ENCODE data around the gene RASAL3.
"Not testable (repeated sequence)": the region's sequence is repeated elsewhere in the genome, so short reads cannot be mapped to it uniquely, and the experiment has no call there.

RASAL3 gene

DNA sequence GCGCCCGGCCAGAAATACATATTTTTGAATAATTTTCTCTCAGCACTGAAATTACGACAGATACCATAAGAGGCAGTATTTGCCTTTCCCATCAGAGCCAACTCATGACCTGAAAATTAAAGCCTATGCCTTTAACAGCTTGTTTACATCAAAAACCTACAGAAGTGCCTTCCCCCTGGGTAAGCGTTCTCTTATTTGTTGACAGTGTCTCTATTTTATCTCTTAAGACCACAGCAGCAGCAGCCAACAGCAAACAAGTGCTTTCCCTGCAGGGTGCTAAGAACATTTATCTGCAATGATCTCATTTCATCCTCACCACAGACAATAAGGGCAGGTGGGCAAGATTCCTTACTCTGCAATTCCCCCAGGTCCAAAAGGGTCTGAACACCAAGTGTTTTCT is 51.5 kb downstream of the RASAL3 start:
- Mint-ChIP-seq H3K27me3 (ENCODE audit: low read depth) (no peaks in the 10 kb centered on the region), H3K4me3 (peak overlapping the region in 2 of 3 experiments; percentile 28 to 30), H3K36me3 (ENCODE audit: low read depth) (peaks cover 33% of the 10 kb centered on the region), H3K4me1 (peaks cover 39% of the 10 kb centered on the region), H3K27ac (peak overlapping the region; percentile 54 to 77 (median 76)), H3K9me3 (no peaks in the 10 kb centered on the region)
- TF ChIP-seq, protein P1, sequence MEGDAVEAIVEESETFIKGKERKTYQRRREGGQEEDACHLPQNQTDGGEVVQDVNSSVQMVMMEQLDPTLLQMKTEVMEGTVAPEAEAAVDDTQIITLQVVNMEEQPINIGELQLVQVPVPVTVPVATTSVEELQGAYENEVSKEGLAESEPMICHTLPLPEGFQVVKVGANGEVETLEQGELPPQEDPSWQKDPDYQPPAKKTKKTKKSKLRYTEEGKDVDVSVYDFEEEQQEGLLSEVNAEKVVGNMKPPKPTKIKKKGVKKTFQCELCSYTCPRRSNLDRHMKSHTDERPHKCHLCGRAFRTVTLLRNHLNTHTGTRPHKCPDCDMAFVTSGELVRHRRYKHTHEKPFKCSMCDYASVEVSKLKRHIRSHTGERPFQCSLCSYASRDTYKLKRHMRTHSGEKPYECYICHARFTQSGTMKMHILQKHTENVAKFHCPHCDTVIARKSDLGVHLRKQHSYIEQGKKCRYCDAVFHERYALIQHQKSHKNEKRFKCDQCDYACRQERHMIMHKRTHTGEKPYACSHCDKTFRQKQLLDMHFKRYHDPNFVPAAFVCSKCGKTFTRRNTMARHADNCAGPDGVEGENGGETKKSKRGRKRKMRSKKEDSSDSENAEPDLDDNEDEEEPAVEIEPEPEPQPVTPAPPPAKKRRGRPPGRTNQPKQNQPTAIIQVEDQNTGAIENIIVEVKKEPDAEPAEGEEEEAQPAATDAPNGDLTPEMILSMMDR (IDR thresholded peaks at IDR 0.05; ENCODE audit: unreplicated experiment in 3 of 3) = no peak

DNA sequence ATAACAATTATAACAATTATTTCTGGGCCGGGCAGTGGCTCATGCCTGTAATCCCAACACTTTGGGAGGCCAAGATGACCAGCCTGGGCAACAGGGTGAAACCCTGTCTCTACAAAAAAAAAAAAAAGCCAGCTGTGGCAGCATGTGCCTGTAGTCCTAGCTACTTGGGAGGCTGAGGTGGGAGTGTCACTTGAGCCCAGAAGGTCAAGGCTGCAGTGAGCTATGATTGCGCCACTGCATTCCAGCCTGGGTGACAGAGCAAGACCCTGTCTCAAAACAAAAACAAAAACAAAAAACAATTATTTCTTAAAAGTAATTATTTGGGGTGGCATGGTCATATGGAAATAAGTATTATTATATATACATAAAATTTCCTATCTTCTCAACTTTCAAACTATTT is 53.0 kb downstream of the RASAL3 start:
- Mint-ChIP-seq H3K4me1 (peaks cover 25% of the 10 kb centered on the region), H3K36me3 (ENCODE audit: low read depth) (peaks cover 28% of the 10 kb centered on the region), H3K27ac (peak overlapping the region in 1 of 3 experiments; percentile 60)
- H3K4me3 Mint-ChIP-seq; H3K9me3 Mint-ChIP-seq; H3K27me3 Mint-ChIP-seq (ENCODE audit: low read depth): not testable (repeated sequence)

DNA sequence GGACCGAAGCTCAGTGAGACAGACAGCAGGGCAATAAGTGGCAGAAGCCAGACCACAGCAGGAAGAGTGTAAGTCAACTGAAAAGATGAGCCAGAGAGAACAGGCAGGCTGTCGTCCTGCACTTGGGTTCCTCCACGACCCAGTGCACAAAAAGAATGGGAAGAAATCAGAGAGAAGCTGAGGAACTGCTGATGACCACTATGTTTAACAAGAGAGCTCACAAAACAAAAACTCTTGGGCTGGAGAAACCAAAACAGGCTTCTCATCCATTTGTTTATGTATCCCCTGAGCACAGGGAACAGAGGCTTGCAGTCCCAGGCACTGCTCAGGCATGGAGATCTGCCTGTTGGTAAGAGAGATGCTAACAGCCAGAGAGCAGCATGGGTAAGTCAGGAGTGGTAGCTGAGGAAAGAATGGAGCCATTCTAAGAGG is 59.5 kb downstream of the RASAL3 start:
- TF ChIP-seq, protein P1 (IDR thresholded peaks at IDR 0.05; ENCODE audit: unreplicated experiment in 3 of 3) = no peak
- H3K9me3 Mint-ChIP-seq = no peaks in the 10 kb centered on the region
- no peaks in the 10 kb centered on the region for H3K27me3 Mint-ChIP-seq (ENCODE audit: low read depth)
- H3K36me3 Mint-ChIP-seq (ENCODE audit: low read depth) = peaks cover 44% of the 10 kb centered on the region
- H3K4me3 Mint-ChIP-seq = no peak overlapping the region
- peak overlapping the region in 2 of 3 experiments; percentile 47 to 51 for H3K27ac Mint-ChIP-seq
- peaks cover 22% of the 10 kb centered on the region for H3K4me1 Mint-ChIP-seq

DNA sequence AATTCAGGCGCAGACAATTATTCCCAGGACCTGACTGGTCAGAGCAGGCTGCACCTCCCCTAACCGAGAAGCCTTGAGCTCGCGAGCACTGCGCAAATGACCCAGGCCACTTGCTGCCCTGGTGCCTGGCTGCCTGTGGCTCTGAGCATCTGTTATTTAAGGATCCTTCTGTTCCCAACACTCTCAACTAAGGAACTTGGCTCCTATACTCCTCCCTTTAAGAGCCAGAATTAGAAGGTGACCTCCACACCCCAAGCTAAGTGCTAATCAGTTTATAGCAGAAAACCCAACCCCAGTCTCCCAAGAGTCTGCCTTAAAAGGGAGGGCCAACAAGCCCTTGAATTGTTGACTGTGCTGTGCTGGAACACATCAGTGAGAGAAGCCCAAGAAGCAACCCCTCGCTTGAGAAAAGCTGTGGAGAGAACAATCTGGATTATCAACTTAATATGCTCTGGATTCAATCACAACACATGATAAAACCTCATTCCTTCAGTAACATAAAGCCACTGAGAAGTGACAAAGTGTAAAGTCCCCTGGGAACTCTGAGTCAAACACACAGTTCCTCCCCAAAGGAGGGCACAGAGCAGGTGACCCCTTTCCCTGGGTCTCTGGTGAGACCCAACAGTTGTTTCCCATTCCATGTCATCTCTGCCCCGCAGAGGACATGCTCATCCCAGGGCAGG is 60.1 kb downstream of the RASAL3 start:
- no peak overlapping the region for H3K4me3 Mint-ChIP-seq
- H3K36me3 Mint-ChIP-seq (ENCODE audit: low read depth) = peaks cover 45% of the 10 kb centered on the region
- no peaks in the 10 kb centered on the region for H3K27me3 Mint-ChIP-seq (ENCODE audit: low read depth)
- no peaks in the 10 kb centered on the region for H3K9me3 Mint-ChIP-seq
- TF ChIP-seq, protein P1 (IDR thresholded peaks at IDR 0.05; ENCODE audit: unreplicated experiment in 3 of 3) = no peak
- H3K27ac Mint-ChIP-seq = peak overlapping the region in 1 of 3 experiments; percentile 51
- H3K4me1 Mint-ChIP-seq = peaks cover 20% of the 10 kb centered on the region

DNA sequence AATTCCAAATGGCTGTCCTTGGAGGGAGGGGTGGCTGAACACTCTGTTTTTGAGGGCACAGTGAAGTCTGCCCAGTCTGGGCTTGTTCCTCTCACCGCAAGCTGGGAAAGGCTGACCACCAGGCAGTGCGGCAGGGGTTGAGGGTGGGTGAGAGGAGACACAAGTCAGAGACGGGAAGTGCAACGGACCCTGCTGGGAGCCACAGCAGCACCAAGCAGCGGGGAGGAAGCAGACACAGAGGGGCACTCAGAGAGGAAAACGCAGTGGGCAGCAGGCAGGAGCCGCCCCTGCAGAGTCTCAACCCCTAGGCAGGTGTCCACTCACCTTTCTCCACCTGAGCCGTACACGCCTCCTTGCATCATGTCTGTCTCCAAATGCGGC is 61.2 kb downstream of the RASAL3 start:
- Mint-ChIP-seq H3K27me3 (ENCODE audit: low read depth) (no peaks in the 10 kb centered on the region), H3K4me1 (peaks cover 17% of the 10 kb centered on the region), H3K9me3 (no peaks in the 10 kb centered on the region), H3K27ac (no peak overlapping the region), H3K36me3 (ENCODE audit: low read depth) (peaks cover 41% of the 10 kb centered on the region), H3K4me3 (no peak overlapping the region)
- TF ChIP-seq, protein P1 (IDR thresholded peaks at IDR 0.05; ENCODE audit: unreplicated experiment in 3 of 3) = no peak

DNA sequence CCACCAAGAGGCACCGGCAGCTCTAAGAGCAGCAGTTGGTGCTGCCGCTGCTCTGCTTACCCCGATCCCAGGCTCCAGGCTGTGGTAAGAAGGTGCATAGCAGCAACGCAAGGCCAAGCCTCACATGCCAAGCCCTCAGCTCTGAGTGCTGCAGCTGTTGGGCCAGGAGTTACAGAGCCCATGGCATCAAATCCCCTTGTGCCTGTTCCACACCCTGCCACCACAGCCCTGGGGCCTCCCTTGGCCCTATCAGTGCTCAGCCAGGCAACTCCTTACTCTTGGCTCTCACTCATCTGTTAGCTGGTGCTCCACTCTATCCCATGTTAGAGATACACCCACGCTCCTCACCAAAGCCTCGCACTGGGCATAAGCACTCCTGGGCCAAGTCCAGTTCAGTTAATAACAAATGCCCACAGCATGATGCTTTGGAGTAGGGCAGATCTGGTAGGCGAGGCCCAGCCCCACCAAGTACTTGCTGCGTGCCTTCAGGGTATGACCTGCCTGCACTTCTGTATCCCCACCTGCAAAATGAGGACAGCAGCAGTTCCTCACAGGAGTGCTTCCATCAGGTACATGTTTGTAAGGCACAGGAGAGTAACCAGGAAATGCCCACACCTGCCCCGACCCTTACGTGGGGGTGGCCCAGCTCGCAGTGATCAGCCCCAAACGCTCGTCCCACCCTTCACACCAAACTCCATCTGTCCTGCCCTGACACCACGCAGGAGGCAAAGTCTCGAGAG is 61.8 kb downstream of the RASAL3 start:
- TF ChIP-seq, protein P1 (IDR thresholded peaks at IDR 0.05; ENCODE audit: unreplicated experiment in 3 of 3) = no peak
- Mint-ChIP-seq H3K4me3 (no peak overlapping the region), H3K27ac (no peak overlapping the region), H3K36me3 (ENCODE audit: low read depth) (peaks cover 41% of the 10 kb centered on the region), H3K27me3 (ENCODE audit: low read depth) (no peaks in the 10 kb centered on the region), H3K9me3 (no peaks in the 10 kb centered on the region), H3K4me1 (peaks cover 17% of the 10 kb centered on the region)
